Liver (tissue), 3 donors: ENCODE data around the gene PGM5.

Experiments
- ATF3 ChIP-seq: IDR thresholded peaks from 2 replicates; pipeline ENCODE4 v1.6.1; 2016; ENCODE audit warnings: antibody characterized with exemption
- FOXA1 ChIP-seq: IDR thresholded peaks from 2 replicates; pipeline ENCODE4 v1.6.1; 2016; ENCODE audit warnings: antibody characterized with exemption
- HNF4G ChIP-seq: IDR thresholded peaks from 2 replicates; pipeline ENCODE4 v1.6.1; 2016; ENCODE audit warnings: antibody characterized with exemption
- RAD21 ChIP-seq, 2 donors: IDR thresholded peaks; 2 replicates each; pipeline ENCODE4 v1.6.1; 2016; ENCODE audit warnings: antibody characterized with exemption in 2 of 2, mild to moderate bottlenecking in 2 of 2
- RXRA ChIP-seq, 2 donors: IDR thresholded peaks; 2 replicates each; pipeline ENCODE4 v1.6.1; 2017 to 2018; ENCODE audit warnings: antibody characterized with exemption in 2 of 2, mild to moderate bottlenecking in 1 of 2
- SP1 ChIP-seq: IDR thresholded peaks from 2 replicates; pipeline ENCODE4 v1.6.1; 2018; ENCODE audit warnings: antibody characterized with exemption, mild to moderate bottlenecking
- TAF1 ChIP-seq: conservative IDR thresholded peaks from 2 replicates; pipeline ENCODE4 v1.6.1; 2016; ENCODE audit warnings: antibody characterized with exemption, mild to moderate bottlenecking
- YY1 ChIP-seq: IDR thresholded peaks from 2 replicates; pipeline ENCODE4 v1.6.1; 2016; ENCODE audit warnings: antibody characterized with exemption, mild to moderate bottlenecking
- TF ChIP-seq, protein P1 (sequence below): fragments of 150-350 bp; IDR thresholded peaks from 2 replicates; pipeline ENCODE4 v1.5.1; 2017; ENCODE audit warnings: improper control_type of control experiment, low read depth, low read length; ENCODE audit not compliant: missing input control
- TF ChIP-seq, protein P2 (sequence below): IDR thresholded peaks from 2 replicates; pipeline ENCODE4 v1.6.1; 2016; ENCODE audit warnings: antibody characterized with exemption, mild to moderate bottlenecking
- TF ChIP-seq, protein P3 (sequence below): IDR thresholded peaks from 2 replicates; pipeline ENCODE4 v1.6.1; 2016; ENCODE audit warnings: antibody characterized with exemption
- donor health status: healthy.
- donor health status: healthy.

DNA sequence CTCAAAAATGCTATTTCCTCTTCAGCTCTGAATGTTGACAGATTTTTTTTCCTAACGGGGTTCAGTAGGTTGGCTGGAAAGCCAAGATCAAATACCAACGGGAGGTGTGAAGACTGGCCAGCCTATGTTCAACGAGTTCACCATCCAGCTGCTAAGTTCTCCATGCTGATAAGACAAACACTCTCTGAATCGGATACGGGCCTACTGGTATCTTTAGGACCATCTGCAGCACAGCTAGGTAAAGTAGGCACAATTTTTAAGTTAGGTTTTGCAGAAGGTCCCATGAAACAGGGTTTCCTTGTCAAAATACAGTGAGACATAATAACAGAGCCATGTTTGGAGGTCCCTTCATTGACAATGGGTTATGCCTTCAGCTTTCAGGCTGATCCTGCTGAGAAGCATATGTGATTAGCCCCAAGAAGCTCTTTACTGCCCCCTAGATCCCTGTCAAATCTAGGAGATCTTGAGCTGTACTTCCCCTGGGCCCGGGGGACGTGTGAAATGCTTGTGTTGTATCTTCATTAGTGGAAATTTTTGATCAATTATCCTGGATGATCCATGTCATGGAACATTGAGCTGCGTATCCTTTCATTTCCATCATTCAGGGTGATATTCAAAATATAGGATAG lies 60.6 kb downstream of the PGM5 start:
- TF ChIP-seq HNF4G (no peak), SP1 (no peak), YY1 (no peak), FOXA1 (no peak), TAF1 (no peak), RAD21 (IDR thresholded peaks at IDR 0.05) (no peak), ATF3 (no peak), RXRA (IDR thresholded peaks at IDR 0.05) (no peak)
- TF ChIP-seq, protein P1, sequence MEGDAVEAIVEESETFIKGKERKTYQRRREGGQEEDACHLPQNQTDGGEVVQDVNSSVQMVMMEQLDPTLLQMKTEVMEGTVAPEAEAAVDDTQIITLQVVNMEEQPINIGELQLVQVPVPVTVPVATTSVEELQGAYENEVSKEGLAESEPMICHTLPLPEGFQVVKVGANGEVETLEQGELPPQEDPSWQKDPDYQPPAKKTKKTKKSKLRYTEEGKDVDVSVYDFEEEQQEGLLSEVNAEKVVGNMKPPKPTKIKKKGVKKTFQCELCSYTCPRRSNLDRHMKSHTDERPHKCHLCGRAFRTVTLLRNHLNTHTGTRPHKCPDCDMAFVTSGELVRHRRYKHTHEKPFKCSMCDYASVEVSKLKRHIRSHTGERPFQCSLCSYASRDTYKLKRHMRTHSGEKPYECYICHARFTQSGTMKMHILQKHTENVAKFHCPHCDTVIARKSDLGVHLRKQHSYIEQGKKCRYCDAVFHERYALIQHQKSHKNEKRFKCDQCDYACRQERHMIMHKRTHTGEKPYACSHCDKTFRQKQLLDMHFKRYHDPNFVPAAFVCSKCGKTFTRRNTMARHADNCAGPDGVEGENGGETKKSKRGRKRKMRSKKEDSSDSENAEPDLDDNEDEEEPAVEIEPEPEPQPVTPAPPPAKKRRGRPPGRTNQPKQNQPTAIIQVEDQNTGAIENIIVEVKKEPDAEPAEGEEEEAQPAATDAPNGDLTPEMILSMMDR = no peak
- TF ChIP-seq, protein P2, sequence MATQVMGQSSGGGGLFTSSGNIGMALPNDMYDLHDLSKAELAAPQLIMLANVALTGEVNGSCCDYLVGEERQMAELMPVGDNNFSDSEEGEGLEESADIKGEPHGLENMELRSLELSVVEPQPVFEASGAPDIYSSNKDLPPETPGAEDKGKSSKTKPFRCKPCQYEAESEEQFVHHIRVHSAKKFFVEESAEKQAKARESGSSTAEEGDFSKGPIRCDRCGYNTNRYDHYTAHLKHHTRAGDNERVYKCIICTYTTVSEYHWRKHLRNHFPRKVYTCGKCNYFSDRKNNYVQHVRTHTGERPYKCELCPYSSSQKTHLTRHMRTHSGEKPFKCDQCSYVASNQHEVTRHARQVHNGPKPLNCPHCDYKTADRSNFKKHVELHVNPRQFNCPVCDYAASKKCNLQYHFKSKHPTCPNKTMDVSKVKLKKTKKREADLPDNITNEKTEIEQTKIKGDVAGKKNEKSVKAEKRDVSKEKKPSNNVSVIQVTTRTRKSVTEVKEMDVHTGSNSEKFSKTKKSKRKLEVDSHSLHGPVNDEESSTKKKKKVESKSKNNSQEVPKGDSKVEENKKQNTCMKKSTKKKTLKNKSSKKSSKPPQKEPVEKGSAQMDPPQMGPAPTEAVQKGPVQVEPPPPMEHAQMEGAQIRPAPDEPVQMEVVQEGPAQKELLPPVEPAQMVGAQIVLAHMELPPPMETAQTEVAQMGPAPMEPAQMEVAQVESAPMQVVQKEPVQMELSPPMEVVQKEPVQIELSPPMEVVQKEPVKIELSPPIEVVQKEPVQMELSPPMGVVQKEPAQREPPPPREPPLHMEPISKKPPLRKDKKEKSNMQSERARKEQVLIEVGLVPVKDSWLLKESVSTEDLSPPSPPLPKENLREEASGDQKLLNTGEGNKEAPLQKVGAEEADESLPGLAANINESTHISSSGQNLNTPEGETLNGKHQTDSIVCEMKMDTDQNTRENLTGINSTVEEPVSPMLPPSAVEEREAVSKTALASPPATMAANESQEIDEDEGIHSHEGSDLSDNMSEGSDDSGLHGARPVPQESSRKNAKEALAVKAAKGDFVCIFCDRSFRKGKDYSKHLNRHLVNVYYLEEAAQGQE = no peak
- TF ChIP-seq, protein P3, sequence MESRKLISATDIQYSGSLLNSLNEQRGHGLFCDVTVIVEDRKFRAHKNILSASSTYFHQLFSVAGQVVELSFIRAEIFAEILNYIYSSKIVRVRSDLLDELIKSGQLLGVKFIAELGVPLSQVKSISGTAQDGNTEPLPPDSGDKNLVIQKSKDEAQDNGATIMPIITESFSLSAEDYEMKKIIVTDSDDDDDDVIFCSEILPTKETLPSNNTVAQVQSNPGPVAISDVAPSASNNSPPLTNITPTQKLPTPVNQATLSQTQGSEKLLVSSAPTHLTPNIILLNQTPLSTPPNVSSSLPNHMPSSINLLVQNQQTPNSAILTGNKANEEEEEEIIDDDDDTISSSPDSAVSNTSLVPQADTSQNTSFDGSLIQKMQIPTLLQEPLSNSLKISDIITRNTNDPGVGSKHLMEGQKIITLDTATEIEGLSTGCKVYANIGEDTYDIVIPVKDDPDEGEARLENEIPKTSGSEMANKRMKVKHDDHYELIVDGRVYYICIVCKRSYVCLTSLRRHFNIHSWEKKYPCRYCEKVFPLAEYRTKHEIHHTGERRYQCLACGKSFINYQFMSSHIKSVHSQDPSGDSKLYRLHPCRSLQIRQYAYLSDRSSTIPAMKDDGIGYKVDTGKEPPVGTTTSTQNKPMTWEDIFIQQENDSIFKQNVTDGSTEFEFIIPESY = no peak
